HG03064 (cell line): Measurements from ENCODE around the gene TBC1D22A.

Experiments used
- ATAC-seq: cut with Tn5 transposase; IDR thresholded peaks from one replicate; pipeline ENCODE4 v1.9.1; 2021; ENCODE audit warnings: low read depth; ENCODE audit not compliant: unreplicated experiment

TBC1D22A gene

DNA sequence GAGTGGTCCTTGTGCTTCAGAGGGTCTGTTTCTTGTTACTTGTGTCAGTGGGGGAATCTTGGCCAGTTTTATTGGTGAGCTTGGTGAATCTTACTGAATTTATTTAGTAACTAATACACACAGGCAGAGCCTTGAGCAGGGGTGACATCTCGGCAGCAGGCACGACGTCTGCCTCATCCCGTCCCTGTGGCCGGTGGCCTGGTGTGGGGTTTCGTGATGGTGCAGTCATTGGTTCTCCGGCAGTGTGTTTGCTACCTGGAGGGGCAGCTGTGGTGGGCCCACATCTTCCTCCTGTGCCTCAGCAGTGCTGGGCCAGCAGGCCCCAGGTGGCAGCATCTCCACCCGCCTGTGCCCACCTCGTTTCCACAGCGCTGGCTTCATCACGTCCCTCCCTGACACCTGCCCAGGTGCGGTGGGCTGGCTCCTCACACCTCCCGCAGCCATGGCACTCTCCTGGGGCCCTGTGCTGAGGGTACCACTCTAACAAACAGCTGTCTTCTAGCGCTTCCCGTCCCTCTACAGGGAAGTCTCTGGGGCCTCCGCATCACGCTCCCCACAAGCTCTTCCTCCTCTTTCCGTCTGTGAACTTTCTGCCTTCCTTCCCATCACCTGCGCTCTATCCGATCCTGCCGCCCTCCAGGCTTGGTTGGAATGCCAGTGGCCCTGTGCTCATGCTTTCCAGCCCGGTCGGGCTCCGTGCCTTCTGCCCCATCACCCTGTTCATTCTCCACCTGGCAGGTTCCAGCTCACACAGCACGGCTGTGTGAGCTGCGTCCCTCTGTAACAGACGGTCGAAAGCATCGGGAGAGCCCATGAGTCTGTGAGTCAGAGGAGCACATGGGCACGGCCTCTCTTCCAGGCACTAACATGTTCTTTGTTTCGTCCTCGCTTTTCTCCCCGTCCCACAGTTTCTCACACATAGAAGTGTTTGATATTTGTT, 203.4 kb downstream of the TBC1D22A start:
- ATAC-seq = no peak

DNA sequence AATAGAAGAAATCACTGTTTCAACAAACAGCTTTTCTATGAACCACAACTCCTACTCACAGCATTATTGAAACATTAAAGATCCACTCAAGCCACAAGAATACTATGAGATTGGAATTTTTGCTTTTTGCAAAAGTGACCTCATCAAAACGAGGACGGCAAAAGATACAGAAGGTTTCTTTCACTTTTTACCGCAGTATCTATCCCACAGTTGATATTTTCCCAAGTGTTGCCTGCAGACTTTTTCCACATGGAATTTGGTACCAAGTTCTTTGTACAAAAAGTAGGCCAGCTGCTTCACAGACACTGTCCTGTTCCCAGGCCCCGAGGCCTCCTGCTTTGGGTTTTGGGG, 204.0 kb downstream of the TBC1D22A start:
- no peak for ATAC-seq

DNA sequence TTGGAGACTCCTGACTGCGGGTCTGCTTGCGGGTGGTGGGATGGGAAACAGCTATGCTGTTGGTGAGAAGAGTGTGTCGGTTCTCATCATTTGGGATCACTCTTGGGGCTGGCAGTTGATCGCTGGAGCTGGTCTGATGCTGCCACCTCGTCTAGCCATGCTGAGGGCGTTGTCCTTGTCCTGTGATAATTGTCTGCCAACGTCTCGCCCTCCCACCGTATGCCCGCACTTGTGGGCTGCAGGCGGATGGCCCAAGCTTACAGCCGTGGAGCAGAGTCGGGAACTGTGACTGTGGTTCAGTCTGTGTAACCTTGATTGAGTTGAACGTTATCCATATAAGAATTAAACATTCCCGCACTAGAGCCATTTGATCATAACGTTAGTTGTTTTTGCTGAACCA, 204.4 kb downstream of the TBC1D22A start:
- ATAC-seq = no peak

DNA sequence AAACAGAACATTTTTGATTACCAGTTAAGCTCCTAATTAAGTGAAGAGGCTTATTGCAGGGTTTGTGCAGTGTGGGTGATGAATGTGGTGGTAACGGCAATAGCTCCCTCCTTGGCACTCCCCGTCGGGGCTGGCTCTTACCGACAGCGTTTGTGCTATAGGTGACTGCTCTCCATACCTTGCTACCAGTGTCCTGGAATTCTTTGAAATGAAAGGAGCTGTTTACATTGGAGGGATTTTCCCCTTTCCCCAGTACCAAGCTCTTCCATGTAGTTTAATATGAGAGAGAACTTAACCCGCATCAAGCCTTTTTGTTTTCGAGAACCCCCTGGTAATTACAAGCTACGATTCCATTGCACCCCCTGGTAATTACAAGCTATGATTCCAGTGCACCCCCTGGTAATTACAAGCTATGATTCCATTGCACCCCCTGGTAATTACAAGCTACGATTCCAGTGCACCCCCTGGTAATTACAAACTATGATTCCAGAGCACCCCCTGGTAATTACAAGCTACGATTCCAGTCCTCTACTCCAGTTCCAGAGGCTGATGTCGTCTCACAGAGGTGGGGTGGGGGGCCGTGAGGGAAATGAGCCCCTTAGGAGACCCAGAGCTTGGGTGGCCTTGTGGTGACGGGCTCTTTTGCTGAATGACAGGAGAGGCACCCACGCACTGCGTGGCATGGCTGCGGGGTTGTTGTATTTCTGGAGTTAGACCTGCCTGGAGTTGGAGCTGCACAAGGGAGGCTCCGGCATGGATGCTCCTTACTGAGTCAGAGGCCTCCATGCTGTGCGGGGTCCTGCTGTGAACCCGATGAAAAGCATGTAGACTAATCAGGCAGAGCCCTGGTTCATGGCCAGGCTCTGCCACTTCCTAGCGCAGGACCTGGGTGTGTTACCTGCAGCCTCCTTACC, 205.3 kb downstream of the TBC1D22A start:
- no peak for ATAC-seq

DNA sequence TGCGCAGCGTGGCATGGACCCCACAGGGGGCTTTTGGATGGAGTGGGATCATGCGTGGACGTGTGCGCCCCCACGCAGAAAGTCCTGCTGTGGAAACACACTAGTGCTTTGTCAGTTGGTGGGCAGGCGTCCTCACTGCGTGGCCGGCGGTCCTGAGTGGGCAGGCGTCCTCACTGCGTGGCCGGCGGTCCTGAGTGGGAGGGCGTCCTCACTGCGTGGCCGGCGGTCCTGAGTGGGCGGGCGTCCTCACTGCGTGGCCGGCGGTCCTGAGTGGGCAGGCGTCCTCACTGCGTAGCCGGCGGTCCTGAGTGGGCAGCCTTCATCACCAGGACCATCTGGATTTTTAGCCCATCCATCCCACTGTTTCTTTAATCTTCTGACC, 205.9 kb downstream of the TBC1D22A start:
- ATAC-seq = no peak

DNA sequence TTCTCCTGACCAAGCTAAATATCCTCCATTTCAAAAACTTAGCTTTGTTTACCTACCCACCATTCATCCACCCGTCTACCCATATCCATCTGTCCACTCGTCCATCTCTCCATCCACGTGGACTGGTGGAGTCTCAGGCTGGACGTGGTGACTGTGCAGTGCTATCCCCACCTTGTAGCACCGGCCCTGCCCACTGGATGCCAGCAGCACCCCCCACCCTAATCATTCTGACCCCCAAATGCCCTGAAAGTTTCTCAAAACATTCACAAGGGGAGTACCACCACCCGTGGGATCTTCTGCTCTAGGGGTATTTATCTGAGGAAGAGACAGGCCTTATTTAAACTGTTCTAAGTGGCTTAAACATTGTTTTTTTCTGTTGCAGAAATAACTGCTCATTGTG, 206.4 kb downstream of the TBC1D22A start:
- no peak for ATAC-seq

DNA sequence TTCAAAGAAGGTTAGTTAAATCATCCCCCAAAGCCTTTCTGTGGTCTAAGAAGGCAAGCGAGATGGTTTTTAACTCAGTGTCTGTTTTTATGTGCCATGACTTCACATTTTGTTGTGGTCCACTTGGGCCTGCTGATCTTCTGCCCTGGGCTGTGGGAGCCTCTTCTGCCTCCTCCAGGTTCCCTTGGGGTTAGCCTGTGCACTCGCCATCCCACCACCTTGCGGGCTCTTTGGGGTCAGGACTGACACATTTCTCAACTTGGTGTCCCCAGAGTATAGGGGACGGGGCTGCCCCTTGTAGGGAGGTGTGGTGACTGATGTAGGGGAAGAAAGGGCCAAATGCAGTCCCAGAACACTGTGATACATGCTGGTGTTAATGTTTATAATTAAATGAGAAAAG, 207.0 kb downstream of the TBC1D22A start:
- peak; percentile 79 for ATAC-seq

DNA sequence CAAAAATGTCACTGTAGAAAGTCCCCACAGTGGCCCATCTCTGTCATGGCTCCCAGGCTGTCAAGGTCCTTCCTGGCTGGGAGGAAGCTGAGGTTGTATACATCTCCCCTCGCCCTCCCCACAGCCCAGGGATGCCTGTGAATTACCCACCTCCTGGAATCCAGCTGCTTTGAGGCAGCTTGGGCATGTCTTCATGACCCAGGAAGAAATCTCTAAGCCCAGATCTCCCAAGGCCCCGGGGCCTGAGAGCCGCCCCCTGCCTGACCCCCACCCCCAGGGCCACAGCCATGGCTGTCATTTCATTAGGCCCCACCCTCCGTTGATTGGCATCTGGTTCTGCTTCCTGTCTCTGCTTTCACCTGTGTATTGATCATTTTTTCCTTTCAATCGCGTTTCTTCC, 207.5 kb downstream of the TBC1D22A start:
- no peak for ATAC-seq

DNA sequence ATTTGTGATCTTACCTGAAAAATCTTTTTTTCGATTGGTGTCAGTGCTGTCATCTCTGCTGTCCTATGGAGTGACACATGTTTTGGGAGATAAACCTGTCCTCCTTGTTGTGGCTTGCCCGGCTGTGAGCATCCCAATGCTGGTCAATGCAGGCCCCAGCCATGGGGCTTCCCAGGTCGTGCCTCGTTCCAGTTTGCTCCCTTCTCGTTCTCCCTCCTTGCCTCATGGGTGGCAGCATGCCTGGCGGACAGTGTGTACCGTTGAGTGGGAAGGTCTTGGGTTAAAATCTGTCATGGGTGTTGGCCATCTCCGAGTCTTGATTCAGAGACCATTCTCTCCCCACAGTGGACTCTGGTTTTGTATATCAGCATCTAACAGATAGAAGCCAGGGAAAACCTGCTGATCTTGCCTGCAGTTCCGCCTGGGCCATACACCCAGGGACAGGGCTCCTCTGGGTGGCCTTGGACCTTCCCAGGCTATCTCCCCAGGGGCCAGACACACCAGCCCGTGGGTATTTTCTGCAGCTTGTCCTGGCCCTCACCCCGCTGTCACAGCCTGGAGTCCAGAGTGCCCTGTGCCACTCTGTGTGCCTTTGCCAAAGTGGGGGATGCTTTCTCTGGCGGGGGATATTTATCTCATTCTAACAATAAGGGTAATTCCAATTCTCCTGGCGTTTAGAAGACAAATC, 208.1 kb downstream of the TBC1D22A start:
- no peak for ATAC-seq

DNA sequence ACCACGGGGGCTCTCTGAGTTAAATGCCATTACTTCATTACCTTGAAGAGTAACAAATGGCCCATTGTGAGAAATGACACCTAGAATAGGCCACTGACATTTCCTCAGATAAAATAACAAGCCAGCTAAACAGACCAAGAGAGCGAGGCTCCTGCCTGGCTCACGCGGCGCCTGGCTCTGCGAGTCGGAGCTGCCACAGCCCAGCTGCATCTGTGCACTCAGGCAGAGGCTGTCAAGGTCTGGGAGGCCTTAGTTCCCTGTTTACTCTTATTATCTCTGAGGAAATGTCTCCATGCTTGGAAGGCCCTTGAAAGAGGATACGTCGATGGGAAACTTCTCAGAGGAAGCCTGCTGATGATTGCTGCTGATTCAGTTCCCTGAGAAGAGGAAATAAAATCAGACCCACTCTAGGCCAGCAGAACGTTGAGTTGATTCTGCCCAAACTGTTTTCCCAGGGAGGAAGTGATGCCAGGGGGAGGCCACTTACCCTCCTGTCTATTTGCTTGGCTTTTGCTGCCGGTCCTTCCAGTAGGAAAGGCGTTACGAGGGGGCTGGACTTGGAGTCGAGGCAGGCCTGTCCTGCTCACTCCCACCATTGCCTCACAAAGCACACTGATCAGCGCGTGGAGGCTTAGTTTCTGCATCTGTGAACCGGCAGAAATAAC, 208.8 kb downstream of the TBC1D22A start:
- ATAC-seq = no peak

DNA sequence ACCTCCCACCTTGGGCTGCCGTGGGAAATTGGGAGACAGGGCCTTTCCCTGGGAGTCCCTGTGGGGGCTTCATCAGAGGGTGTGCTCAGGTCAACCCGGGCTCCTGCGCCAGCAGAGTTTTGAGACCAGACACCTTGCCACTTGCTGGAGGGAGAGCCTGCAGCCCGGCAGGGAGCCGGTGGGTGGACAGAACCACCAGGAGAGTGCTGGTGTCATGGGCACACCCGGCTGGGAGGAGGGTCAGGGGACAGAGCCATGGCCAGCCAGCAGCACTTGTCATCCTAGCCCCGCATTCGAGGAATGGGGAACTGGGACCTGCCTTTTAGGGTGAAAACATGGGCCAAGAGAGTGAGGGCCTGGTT, 209.3 kb downstream of the TBC1D22A start:
- no peak for ATAC-seq

DNA sequence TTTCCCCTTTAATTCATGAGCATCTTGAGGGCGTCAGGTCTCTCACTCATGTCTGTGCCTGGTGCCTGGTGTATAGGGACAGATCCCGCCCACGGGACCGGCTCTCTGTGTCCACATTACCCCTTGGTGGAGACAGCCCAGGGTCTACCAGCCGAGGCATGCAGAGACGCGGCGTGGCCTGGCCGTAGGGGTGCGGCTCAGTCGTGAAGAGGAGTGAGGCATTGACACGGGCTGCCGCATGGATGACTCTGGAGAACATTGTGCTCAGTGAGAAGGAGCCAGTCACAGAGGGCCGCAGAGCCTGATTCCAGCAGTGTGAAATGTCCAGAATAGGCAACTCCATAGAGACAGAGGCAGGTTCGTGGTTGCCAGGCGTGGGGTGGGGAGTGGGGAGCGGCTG, 209.8 kb downstream of the TBC1D22A start:
- no peak for ATAC-seq

DNA sequence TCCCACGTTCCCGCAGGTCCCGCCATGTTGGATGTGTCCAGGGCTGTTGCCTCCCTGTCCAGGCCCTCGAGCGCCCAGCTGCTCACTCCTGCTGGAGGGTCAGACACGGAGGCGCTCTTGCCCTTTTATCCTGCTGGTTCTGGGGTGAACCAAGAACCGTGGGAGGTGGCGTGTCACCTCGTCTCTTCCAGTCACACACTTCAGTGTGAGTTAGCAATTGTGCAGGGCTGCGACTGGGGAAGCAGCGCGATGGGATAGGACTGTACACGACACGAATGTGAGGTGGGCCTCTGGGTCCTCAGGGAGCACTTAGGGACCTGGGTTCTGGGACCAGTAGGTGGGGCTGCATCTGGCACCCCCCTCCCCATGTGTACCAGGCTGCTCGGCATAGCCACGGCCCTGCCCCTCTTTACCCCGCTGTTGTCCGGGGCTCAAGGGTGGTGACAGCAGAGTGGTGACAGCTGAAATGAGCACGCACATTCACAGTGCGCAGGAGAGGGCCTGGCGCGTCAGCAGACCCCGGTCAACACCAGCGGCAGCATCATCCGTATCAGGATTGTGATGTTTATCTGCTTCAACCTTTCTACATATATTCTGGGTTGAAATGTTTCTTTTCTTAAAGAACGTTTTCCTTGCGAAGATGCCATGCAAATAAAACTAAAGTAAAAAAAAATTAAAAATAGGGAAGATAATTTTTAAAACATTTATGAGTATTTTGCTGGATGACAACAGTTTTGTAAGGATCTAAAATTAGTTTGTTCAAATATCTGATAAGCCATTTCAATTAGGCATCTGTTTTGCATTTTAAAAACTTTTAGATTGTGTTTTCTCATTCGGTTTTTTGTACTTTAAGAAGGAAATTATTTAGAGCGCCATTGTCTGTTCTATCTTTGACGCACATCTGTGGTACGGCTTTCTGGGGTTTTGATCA, 210.7 kb downstream of the TBC1D22A start:
- ATAC-seq = no peak

DNA sequence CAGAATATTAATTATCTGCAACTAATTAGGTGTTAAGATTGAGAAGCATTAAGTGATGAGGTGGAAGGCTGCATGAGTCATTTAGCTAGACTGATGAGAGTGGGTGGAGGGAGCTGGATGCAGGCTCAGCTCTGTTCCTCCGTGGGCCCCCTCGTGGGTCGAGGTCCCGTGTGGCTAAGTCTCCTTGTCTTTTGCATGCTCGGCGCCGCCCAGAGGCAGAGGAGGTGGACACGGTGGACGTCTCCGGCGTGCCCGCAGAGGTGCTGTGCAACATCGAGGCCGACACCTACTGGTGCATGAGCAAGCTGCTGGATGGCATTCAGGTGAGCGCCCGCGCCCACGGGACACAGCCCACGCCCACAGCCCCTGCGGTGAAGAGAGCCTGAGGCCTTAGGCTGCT, 211.6 kb downstream of the TBC1D22A start:
- no peak for ATAC-seq

DNA sequence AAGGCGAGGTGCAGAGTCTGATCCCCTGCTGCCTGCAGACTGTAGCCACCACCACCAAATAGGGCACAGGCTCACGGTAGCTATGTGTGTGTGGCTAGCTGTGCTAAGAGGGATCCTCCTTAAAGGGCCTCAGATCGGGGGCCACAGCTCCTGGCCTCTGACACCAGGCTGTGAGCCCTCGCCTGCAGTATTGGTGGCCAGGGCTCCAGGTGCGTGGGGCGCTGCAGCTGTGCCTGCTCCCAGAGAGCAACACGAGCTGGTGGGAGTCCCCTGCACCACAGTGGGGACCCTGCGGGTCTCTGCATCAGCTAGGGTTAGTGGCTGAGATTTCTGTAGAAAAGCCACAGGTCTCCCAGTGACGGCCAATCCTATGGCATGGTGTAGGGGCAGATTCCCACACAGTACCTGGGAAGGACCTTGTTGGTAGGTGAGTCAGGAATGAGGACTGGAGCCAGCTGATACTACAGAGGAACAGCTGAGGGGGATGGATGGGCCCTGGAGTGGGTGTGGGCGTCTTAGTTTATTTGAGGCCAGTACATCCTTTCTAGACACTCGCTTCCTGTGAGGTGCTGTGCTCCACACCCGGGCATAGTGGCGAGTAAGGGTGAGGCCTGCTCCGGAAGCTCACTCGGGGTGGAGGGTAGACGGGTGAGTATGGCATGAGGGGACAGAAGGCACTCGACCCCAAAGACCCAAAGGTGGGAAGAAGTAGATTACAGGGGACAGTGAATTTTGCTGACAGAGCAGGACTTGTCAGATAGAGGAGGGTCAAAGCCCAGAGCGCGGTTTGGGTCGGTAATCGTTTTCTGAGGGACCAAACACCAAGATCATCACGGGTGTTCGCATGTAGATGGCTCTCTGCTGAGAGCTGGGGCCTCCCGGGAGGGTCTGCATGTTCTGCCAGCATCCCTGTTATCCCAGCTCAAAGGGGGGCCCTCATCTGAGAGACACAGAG, 212.5 kb downstream of the TBC1D22A start:
- ATAC-seq = no peak

DNA sequence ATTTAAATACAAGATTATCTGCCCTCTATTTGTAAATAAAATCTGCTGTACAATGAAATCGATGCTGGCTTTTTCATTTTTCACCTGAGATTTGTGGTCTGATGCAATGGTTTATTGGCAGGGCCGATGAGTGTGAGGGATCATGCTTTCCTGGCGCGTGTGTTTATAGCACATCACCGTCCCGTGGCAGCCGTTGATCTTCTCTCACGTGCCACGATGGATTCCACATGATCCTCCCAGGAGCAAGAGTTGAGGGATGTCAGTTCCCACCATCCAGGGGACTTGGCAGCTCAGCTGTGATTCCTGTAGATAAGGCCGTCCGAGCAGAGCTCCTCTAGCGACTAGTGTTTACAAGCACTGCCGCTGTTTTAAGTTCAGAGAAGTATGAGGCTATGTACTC, 213.7 kb downstream of the TBC1D22A start:
- ATAC-seq = no peak

DNA sequence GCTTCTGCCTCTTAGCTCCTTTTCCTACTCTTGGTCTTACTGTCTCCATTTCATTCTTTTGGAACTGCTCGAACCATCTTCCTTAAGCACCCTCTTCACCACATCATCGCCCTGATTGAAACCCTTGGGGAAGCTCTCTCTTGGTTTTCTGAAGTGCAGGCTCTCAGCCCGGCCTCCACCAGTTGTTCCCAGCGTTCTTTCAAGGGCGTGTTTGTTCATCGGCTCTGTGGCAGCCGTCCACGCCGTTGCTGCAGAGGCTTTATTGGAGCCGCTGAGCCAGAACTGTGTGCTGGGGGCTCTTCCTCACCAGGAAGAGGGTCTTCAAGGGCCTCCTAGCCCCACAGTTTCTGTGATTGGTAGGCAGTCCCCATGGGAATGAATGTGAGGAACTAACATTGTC, 214.1 kb downstream of the TBC1D22A start:
- no peak for ATAC-seq

DNA sequence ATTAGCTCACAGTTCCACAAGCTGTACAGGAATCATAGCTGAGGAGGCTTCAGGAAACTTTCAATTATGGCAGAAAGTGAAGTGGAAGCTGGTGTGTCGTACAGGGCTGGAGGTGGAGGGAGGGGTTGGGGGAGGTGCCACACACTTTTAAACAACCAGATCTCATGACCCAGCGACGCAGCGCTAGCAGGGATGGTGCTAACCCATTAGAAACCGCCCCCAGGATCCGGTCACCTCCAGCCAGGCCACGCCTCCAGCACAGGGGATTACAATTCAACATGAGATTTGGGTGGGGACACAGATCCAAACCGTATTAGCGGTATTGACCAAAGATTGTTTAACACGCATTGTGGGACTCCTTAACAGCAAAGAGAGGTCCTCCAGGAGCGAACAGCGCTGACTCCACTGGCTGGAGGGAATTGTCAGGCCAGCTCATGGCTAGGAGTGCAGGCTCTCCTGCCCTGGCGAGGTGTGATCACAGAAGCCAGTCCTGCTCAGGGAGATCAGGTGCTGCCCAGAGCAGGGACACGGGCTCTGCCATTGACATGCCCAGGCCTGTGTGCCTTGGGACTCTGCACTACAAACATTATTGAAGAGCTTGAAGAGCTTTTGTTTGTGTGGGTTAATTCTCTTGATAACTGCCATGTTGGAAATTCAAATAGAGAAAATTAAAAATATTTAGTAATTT, 215.3 kb downstream of the TBC1D22A start:
- ATAC-seq = no peak
